ENCODE data around the gene RBPJL.
"Not testable (repeated sequence)": the region's sequence is repeated elsewhere in the genome, so short reads cannot be mapped to it uniquely, and the experiment has no call there.

The RBPJL gene

GRCh38 chr20:45342855-45343531 lies 36.4 kb downstream of the RBPJL start:
- DNase-seq (ENCODE audit: low read depth) = no peak

- no peak for DNase-seq (ENCODE audit: low read depth)
These were observed 37.0 kb downstream of the RBPJL start for GRCh38 chr20:45343532-45344167.

- no peak for DNase-seq (ENCODE audit: low read depth)
These were observed 37.7 kb downstream of the RBPJL start for GRCh38 chr20:45344168-45344860.

- DNase-seq (ENCODE audit: low read depth) = no peak
These were observed 38.7 kb downstream of the RBPJL start for GRCh38 chr20:45345104-45345936.

GRCh38 chr20:45346291-45346718 lies 39.7 kb downstream of the RBPJL start:
- no peak for DNase-seq (ENCODE audit: low read depth)

GRCh38 chr20:45346851-45347250 lies 40.2 kb downstream of the RBPJL start:
- DNase-seq (ENCODE audit: low read depth) = no peak

- no peak for DNase-seq (ENCODE audit: low read depth)
These were observed 40.8 kb downstream of the RBPJL start for GRCh38 chr20:45347297-45347935.

GRCh38 chr20:45347936-45348778 lies 41.5 kb downstream of the RBPJL start, which contains the start of gene SDC4:
TSS of gene SDC4 (minus strand) at chr20:45348424. CDS start at chr20:45348384, 40 bp downstream.
- no peak for DNase-seq (ENCODE audit: low read depth)

- no peak for DNase-seq (ENCODE audit: low read depth)
These were observed 43.6 kb downstream of the RBPJL start for GRCh38 chr20:45350217-45350616.

GRCh38 chr20:45350795-45351194 lies 44.2 kb downstream of the RBPJL start:
- not testable (repeated sequence) for DNase-seq (ENCODE audit: low read depth)

GRCh38 chr20:45352729-45353128 lies 46.1 kb downstream of the RBPJL start:
- DNase-seq (ENCODE audit: low read depth) = no peak

- DNase-seq (ENCODE audit: low read depth) = no peak
These were observed 47.1 kb downstream of the RBPJL start for GRCh38 chr20:45353746-45354145.

- DNase-seq (ENCODE audit: low read depth) = no peak
These were observed 48.0 kb downstream of the RBPJL start for GRCh38 chr20:45354423-45355208.

- DNase-seq (ENCODE audit: low read depth) = no peak
These were observed 48.8 kb downstream of the RBPJL start for GRCh38 chr20:45355209-45356084.

- no peak for DNase-seq (ENCODE audit: low read depth)
These were observed 51.8 kb downstream of the RBPJL start for GRCh38 chr20:45358282-45359068.

- DNase-seq (ENCODE audit: low read depth) = no peak
These were observed 52.4 kb downstream of the RBPJL start for GRCh38 chr20:45359069-45359405.

- DNase-seq (ENCODE audit: low read depth) = no peak
These were observed 52.9 kb downstream of the RBPJL start for GRCh38 chr20:45359406-45360148.

GRCh38 chr20:45361793-45362192 lies 55.2 kb downstream of the RBPJL start:
- no peak for DNase-seq (ENCODE audit: low read depth)
